OCI-LY3 (cell line): ENCODE measurements around the gene ARHGEF4.

Source experiments
- H2AFZ ChIP-seq: fragments of 200-600, 300-600 bp; shearing (Covaris generic); 2 replicates; pipeline ENCODE4 v1.6.0; 2014; ENCODE audit warnings: antibody characterized with exemption, low read depth, low read length
- H3K27ac ChIP-seq: fragments of 200-600, 300-600 bp; sonication (generic); 2 replicates; pipeline ENCODE4 v1.5.1; 2014; ENCODE audit warnings: mild to moderate bottlenecking, low read length, moderate library complexity, mixed read lengths
- H3K27me3 ChIP-seq: fragments of 200-600, 300-600 bp; sonication (generic); 2 replicates; pipeline ENCODE4 v1.6.1; 2014; ENCODE audit warnings: low read depth, low read length, mixed read lengths
- H3K36me3 ChIP-seq: fragments of 200-600, 300-600 bp; sonication (generic); replicated peaks from 2 replicates; pipeline ENCODE3; 2014; ENCODE audit warnings: low read depth, low read length, mixed read lengths
- H3K4me1 ChIP-seq: fragments of 300-600, 200-600 bp; sonication (generic); 2 replicates; pipeline ENCODE4 v1.6.1; 2014; ENCODE audit warnings: low read length, mixed read lengths
- H3K4me2 ChIP-seq: fragments of 200-600, 300-600 bp; sonication (generic); 2 replicates; pipeline ENCODE4 v1.6.1; 2014; ENCODE audit warnings: low read length, mixed read lengths
- H3K4me3 ChIP-seq: fragments of 300-600, 200-600 bp; sonication (generic); 2 replicates; pipeline ENCODE4 v1.5.1; 2014; ENCODE audit warnings: antibody characterized with exemption, mild to moderate bottlenecking, low read length, moderate library complexity
- H3K79me2 ChIP-seq: fragments of 300-600, 200-600 bp; shearing (Covaris generic); 2 replicates; pipeline ENCODE4 v1.6.1; 2014; ENCODE audit warnings: mild to moderate bottlenecking, low read length, mixed read lengths
- H3K9ac ChIP-seq: fragments of 300-600, 200-600 bp; shearing (Covaris generic); 2 replicates; pipeline ENCODE4 v1.6.0; 2014; ENCODE audit warnings: mild to moderate bottlenecking, low read length, moderate library complexity
- H3K9me3 ChIP-seq: fragments of 200-600, 300-600 bp; shearing (Covaris generic); 2 replicates; pipeline ENCODE4 v1.6.1; 2014; ENCODE audit warnings: low read length, mixed read lengths; ENCODE audit not compliant: insufficient read depth
- H4K20me1 ChIP-seq: fragments of 200-600, 300-600 bp; sonication (generic); 2 replicates; pipeline ENCODE4 v1.6.1; 2016; ENCODE audit warnings: low read length, mixed read lengths; ENCODE audit not compliant: insufficient read depth
- CTCF ChIP-seq: fragments of 200-600, 300-600 bp; sonication (generic); IDR thresholded peaks from 2 replicates; pipeline ENCODE4 v1.5.1; 2014; ENCODE audit warnings: antibody characterized with exemption, low read length, low read depth
- EZH2phosphoT487 ChIP-seq: fragments of 200-600 bp; shearing (Covaris generic); IDR thresholded peaks from 2 replicates; pipeline ENCODE4 v1.6.1; 2018; ENCODE audit warnings: antibody characterized with exemption, mixed run types, low read depth

The ARHGEF4 gene

GRCh38 chr2:130947967-130948366 lies 111.3 kb downstream of the ARHGEF4 start:
- peaks cover 6% of the 10 kb centered on the region; the same call in 1 of the 2 replicates for H3K27me3 ChIP-seq
- no peaks in the 10 kb centered on the region for H3K36me3 ChIP-seq
- H4K20me1 ChIP-seq = no peaks in the 10 kb centered on the region
- H3K79me2 ChIP-seq = no peaks in the 10 kb centered on the region
- H3K4me3 ChIP-seq = no peak overlapping the region
- no peaks in the 10 kb centered on the region for H3K4me1 ChIP-seq
- H3K4me2 ChIP-seq = no peak overlapping the region
- H3K9ac ChIP-seq = no peak overlapping the region
- no peak overlapping the region for H2AFZ ChIP-seq
- H3K9me3 ChIP-seq = no peaks in the 10 kb centered on the region
- TF ChIP-seq CTCF (no peak), EZH2phosphoT487 (no peak)
- H3K27ac ChIP-seq = no peak overlapping the region

DNA sequence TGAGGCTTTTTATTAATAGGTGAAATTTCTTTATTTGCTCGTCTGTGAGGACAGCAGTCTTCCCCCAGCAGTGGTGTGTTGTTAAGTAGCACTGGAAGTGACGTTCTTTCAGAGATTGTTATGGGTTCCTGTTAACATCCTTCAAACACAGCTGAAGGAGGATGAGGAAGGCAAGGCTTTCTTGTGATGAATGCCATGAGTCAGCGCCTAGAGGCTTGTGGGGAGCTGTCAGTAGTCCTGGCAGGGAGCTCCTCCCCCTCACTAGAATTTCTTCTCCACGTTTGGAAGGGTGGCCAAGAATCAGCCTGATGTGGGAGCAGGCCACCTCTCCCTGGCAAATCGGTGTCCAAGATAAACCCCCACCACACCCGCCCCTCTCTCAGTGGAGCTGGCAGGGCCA lies 113.2 kb downstream of the ARHGEF4 start:
- no peak overlapping the region for H3K4me2 ChIP-seq
- no peak overlapping the region for H3K4me3 ChIP-seq
- H3K9ac ChIP-seq = no peak overlapping the region
- H3K79me2 ChIP-seq = no peaks in the 10 kb centered on the region
- H3K4me1 ChIP-seq = no peaks in the 10 kb centered on the region
- no peaks in the 10 kb centered on the region for H3K36me3 ChIP-seq
- peaks cover 5% of the 10 kb centered on the region; the same call in 1 of the 2 replicates for H3K9me3 ChIP-seq
- H3K27ac ChIP-seq = no peak overlapping the region
- peaks cover 6% of the 10 kb centered on the region; the same call in 1 of the 2 replicates for H3K27me3 ChIP-seq
- H4K20me1 ChIP-seq = no peaks in the 10 kb centered on the region
- no peak for TF ChIP-seq EZH2phosphoT487
- no peak for TF ChIP-seq CTCF
- H2AFZ ChIP-seq = no peak overlapping the region

- no peaks in the 10 kb centered on the region; the same call in 1 of the 2 replicates for H3K27me3 ChIP-seq
- H3K36me3 ChIP-seq = no peaks in the 10 kb centered on the region
- H3K4me1 ChIP-seq = no peaks in the 10 kb centered on the region
- no peaks in the 10 kb centered on the region for H4K20me1 ChIP-seq
- H3K4me3 ChIP-seq = no peak overlapping the region
- TF ChIP-seq EZH2phosphoT487 (no peak), CTCF (no peak)
- no peak overlapping the region for H3K4me2 ChIP-seq
- H3K9me3 ChIP-seq = peaks cover 11% of the 10 kb centered on the region; the same call in 1 of the 2 replicates
- H3K79me2 ChIP-seq = no peaks in the 10 kb centered on the region
- H3K9ac ChIP-seq = no peak overlapping the region
- H2AFZ ChIP-seq = no peak overlapping the region
- H3K27ac ChIP-seq = no peak overlapping the region
Observed at GRCh38 chr2:130951018-130951417, 114.3 kb downstream of the ARHGEF4 start.

DNA sequence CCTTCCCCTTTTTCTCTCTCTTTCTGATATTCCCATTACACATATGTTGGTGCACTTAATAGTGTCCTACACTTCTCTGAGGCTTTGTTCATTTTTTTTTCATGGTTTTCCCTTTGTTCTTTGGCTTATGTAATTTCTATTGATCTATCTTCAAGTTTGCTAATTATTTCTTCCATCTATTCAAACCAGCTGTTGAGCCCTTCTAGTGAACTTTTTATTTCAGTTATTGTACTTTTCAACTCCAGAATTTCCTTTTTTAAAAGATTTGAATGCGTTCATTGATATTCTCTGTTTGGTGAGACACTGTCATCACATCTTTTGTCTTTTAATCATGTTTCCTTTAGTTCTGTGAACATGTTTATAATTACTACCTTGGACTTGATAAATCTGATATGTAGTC lies 118.2 kb downstream of the ARHGEF4 start:
- Histone ChIP-seq H3K4me2 (no peak overlapping the region), H3K4me1 (no peaks in the 10 kb centered on the region), H3K9me3 (peaks cover 11% of the 10 kb centered on the region; the same call in 1 of the 2 replicates), H3K27me3 (no peaks in the 10 kb centered on the region), H3K9ac (no peak overlapping the region), H3K79me2 (no peaks in the 10 kb centered on the region), H3K27ac (no peak overlapping the region), H2AFZ (no peak overlapping the region), H3K36me3 (no peaks in the 10 kb centered on the region), H3K4me3 (no peak overlapping the region), H4K20me1 (no peaks in the 10 kb centered on the region)
- no peak for TF ChIP-seq CTCF
- TF ChIP-seq EZH2phosphoT487 = no peak
